Stimulated activated CD8-positive, alpha-beta memory T cell treated with anti-CD3 and anti-CD28 coated beads, Interleukin-2, amount 100 ng/mL, for 1 hour (primary cell): ENCODE results near the gene PCIF1.
"Not testable (repeated sequence)": the region's sequence is repeated elsewhere in the genome, so short reads cannot be mapped to it uniquely, and the experiment has no call there.

Experiments used
- DNase-seq, 2 donors: peaks; one replicate each; pipeline ENCODE4 v3.0.0-alpha.2; 2020; ENCODE audit warnings: low read depth in 2 of 2

Gene PCIF1

DNA sequence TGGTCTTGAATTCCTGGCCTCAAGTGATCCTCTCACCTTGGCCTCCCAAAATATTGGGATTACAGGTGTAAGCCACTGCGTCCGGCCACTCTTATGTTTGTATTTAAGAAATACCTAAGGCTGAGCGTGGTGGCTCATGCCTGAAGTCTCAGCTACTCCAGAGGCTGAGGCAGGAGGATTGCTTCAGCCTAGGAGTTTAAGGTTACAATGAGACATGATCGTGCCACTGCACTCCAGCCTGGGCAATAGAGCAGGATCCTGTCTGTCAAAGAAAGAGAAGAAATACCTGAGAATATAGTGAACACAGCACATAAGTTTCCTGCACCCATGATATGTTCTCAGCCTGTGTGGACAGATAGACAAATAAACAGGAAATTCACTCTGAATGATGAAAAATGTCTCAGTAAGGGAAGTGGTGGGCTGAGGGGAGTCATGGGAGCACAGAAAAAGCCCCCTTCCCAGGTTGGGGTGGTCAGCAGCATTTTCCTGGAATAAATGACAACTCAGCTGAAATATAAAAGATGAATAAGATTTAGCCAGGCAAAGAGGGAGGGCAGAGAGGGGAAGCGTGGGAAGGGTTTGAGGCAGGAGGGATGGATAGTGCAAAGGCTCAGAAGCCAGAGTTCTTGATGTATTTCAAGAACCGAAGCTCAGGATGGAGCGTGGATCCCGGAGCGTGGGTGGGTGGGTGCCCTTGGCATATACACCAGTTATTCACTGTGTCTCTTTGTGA is 60.4 kb downstream of the PCIF1 start:
- DNase-seq: no peak

DNA sequence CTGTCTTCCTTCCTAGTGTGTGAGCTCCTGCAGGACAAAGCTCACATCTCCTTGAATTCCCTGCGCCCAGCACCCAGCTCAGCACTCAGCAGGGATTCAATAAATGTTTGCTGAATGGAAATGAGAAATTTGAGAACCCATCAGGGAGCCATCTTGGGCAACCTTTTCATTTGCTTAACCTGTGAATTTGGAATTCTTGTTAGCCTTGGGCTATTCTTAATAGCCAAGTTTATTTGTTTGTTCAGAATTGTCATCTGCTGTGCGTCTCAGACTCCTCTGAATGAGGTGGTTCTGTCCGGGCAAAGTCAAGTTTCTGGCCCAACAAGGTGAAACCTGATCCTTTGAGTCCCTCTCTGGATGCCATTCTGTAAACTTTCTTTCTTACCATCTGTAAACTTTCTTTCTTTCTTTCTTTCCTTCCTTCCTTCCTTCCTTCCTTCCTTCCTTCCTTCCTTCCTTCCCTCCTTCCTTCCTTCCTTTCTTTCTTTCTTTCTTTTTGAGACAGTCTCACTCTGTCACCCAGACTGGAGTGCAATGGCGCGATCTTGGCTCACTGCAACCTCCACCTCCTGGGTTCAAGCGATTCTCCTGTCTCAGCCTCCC is 61.1 kb downstream of the PCIF1 start:
- DNase-seq: not testable (repeated sequence)

DNA sequence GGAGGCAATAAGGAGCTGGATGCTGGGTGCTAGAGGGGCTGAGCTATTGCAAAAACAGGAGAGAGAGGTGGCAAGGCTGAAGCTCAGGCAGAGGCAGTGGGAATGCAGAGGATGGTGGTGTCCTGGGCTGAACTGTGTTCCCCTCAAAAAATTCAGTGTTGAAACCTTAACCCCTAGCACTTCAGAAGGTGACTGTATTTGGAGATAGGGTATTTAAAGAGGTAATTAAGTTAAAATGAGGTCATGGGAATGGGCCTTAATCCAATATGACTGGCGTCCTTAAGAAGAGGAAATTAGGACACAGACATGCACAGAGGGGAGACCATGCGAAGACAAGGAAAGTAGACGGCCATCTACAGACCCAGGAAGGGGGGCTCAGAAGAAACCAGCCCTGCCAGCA is 62.7 kb downstream of the PCIF1 start:
- DNase-seq: no peak
